Measurements from ENCODE around the gene RAB27A.
"Not testable (repeated sequence)": the region's sequence is repeated elsewhere in the genome, so short reads cannot be mapped to it uniquely, and the experiment has no call there.

GRCh38 chr15:55302801-55303200 is 13.2 kb upstream of the RAB27A start:
- not testable (repeated sequence) for TF ChIP-seq EZH2 (IDR thresholded peaks at IDR 0.05); POLR2AphosphoS5 (IDR thresholded peaks at IDR 0.05; ENCODE audit: borderline replicate concordance, low read depth, low read length); FOXP2 (optimal IDR thresholded peaks at IDR 0.05; ENCODE audit: control extremely low read depth, extremely low read length, insufficient read depth)
